GM19467 (cell line): ENCODE data around the gene ITGB2.
"Not testable (repeated sequence)": the region's sequence is repeated elsewhere in the genome, so short reads cannot be mapped to it uniquely, and the experiment has no call there.

Source experiments
- ATAC-seq: cut with Tn5 transposase; IDR thresholded peaks from one replicate; pipeline ENCODE4 v1.9.1; 2021; ENCODE audit warnings: mild to moderate bottlenecking, moderate library complexity; ENCODE audit not compliant: unreplicated experiment

Gene ITGB2

DNA sequence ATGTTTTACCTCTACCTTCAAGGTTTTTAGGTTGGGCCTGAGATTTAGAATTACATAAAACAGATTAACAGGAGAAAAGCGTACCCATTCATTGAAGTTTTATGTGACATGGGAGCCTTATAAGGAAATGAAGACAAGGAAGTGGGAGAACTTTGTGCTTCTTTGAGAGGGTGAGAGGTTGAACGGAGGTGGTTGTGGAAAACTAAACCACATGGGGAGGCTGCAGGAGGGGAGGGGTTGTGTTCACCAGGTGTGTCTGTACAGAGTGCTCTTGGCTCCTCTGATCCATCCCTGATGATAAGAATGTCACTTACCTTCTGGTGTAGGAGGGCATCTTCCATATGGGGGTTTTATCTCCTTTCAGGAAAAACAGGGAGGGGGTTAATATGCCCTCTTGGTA lies 21.9 kb upstream of the ITGB2 start:
- ATAC-seq: no peak

DNA sequence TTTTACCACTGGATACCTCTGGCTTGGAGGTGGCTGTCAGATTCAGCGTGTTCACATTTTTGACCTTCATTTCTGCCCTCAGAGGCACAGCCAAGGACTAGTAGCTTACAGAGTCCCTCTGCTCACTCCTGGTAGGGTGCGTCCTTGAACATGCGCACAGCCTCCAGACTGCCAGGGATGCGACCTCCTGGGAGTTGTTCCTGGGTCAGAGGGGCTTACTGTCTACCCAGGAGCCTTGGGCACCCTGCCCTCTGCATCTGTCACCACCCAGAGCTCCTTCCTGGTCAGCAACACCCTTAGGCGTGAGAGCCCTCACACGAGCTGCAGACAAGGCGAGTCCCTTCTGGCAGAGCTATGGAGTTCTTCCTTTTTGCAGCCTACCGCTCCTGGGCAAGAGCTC lies 20.9 kb upstream of the ITGB2 start:
- no peak for ATAC-seq

DNA sequence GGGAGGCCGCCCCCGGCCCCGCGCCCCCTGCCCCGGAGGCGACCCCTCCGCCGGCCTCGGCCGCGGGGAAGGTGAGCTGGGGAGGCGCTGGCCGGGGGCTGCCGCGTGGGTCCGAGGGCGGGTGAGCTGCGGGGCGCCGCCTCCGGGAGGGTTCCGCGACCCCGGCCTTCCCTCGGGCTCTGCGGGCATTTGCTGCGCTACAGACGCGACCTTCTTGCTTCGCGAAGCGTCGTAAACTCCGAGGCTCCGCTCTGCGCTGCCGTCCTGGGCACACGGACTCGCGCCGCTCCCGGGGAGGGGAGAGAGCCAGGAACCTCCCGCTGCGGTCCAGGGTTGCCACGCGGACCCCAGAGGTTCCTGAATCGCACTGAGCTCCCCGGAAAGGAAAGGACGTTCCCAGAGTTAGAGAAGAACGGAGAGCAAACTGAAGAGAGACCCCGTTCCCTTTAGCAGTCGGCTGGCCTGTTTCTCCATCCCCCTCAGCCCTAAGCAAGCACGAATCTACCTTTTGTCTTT lies 19.5 kb upstream of the ITGB2 start:
- ATAC-seq: peak; percentile 40

DNA sequence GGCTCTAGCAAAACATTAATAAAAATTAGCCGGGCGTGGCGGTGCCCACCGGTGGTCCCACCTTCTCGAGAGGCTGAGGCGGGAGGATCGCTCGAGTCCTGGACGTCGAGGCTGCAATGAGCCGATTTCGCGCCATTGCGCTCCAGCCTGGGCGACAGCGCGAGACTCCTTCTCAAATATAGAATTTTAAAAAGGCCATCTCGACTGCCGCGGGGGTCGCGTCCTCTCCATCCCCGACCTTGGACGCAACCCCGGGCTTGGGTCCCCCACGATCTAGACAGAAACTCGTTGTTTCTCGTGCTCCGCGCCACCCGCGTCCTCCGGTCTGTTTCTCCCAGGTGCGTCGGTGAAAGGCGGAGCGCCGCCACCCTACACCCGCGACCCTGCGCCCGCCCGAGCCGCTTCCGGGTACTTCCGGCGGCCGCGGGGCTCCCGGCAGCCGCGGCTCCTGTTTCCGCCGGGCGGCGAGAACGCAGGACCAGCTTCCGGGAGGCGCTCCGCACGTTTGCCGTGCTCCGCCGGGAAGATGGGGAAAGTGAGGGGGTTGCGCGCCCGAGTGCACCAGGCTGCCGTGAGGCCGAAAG lies 18.9 kb upstream of the ITGB2 start, which contains the start of gene SLX9:
Gene SLX9 (plus strand): TSS at position 498 of the 584 bp plus-strand sequence. CDS start 29 bp downstream, at position 527.
- ATAC-seq: peak; percentile 77

DNA sequence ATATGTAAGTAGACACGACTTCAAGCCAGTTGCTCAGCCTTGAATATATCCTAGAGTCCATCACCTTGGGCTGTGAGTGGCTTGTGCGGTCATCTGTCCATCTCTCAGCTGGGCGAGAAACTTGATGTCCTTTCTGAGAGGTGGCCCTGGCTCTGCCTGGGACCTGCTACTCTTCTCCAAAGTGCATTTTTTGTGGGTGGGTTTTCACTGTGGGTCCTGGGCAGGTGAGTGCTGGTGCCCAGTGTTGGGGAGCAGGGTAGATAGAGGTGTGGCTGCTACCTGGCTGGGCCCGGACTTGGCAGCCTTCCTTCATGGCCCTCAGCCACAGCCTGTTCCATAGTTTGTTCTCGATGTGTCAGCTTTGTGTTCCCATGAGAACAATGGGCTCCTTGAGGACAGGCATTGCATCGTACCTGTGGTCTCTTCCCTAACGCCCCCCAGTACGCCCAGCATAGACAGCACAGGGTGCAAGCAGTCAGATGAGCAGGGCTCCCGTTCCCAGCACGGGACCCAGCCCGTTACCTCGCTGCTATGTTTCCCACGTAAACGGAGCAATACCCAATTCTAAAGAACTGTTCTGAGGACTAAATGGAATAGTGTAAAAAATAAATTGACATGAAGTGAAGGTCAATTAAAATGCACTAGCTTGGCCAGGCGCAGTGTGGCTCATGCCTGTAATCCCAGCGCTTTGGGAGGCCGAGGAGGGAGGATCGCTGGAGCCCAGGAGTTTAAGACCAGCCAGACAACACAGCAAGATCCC lies 18.3 kb upstream of the ITGB2 start:
- no peak for ATAC-seq

DNA sequence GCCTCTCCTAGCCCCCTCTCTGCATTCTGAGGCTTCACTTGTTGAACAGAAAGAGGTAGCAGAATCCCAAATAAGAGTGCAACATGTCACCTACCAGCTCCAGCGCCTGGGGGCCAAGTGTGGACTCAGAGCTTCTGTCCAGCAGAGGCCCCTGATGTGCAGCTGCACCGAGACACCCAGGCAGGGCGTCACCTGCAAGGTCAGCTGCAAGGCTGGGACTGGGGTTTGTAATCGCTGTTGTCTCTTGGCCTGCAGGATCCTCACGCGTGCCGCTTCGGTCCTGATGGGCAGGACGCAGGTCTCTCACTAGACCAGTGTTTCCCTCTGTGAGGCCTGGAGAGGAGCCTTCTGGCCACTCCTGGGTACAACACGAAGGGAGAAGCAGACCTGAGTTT lies 14.8 kb upstream of the ITGB2 start:
- ATAC-seq: no peak

DNA sequence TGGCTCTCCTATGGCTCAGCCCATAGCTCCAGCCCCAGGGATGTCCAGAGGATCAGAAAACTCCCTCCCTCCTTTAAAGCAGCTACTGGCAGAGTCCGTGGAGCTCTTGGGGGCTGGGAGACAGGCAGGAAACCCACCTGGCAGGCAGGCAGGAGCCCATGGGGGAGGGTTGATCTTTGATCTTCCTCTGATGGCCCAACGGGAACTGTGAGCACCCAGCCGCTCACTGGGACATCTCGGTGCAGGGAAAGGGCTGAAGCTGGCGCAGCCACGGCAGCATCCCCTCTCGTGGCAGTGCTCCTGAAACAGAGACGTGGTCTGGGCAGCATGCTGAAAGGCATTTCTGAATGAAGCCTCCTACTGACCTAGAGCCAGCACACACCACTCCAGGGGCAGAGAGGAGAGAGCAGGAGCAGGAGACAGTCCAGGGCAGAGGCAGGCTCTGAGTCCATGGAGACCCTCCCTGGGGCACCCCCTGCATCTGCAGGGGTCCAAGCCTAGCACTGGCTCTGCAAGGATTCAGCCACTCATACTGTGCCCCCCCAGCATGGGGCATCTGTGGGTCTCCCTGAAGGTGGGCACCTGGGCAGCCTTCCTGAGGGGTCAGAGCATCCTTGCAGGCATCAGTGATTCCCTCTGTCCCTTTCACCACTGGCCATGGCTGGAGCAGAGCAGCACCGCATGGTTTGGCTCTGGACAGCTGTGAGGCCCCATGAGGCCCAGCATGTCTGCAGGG lies 14.3 kb upstream of the ITGB2 start:
- no peak for ATAC-seq

DNA sequence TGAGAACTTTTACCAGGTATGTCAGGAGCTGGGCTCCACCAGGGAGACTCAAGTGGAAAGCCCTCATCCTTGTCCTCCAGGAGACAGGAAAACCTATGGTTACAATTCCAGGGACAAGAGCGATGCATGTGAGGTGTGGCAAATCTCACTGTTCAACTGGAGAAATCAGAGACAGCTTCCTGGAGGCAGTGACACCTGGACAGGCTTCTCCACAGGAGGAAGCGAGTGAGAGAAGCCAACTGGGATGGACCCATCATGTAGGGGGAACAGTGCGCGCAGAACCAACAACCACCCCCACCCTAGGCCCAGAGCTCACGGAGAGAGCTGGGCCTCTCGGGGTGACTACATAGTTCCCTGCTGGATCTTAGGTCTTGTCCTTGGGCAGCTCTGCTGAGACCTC lies 13.6 kb upstream of the ITGB2 start:
- no peak for ATAC-seq

DNA sequence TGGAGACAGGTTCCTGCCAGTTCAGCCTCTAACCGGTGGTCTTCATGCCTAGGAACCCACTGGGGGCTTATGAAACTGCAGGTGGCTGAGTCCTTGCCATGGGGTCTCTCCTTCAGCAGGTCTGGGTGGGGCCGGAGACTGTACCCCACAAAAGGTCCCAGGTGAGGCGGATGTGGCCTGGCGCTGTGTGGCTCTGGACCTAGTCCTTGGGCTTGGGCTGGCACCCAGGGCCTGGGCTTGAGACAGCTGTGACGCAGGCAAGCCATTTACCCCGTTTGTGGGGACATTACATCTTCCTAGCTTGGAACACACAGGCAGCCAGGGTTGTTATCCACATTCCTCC lies 13.2 kb upstream of the ITGB2 start:
- ATAC-seq: no peak

DNA sequence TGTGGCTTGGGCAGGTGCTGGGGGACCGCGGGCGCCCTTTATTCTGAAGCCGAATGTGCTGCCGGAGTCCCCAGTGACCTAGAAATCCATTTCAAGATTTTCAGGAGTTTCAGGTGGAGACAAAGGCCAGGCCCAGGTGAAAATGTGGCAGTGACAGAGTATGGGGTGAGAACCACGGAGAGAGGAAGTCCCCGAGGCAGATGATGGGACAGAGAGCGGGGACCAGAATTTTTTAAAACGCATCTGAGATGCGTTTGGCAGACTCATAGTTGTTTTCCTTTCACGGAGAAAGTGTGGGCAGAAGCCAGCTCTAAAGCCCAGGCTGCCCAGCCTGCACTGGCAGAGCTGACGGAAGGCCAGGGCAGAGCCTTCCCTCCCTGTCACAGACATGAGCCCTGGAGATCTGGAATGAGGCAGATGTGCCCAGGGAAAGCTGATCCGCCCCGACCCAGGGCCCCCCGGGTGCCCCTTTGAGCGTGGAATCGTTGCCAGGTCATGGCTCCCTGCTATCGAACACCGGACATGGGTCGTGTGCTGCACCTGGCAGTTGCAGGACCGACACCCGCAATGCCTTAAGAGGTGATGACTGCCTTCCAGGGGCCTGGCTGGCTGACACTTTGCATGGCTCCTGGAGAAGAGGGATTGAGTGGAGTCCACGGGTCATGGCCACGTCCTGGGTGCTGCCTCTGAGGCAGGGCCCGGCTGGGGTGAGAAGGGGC lies 12.7 kb upstream of the ITGB2 start:
- ATAC-seq: no peak

DNA sequence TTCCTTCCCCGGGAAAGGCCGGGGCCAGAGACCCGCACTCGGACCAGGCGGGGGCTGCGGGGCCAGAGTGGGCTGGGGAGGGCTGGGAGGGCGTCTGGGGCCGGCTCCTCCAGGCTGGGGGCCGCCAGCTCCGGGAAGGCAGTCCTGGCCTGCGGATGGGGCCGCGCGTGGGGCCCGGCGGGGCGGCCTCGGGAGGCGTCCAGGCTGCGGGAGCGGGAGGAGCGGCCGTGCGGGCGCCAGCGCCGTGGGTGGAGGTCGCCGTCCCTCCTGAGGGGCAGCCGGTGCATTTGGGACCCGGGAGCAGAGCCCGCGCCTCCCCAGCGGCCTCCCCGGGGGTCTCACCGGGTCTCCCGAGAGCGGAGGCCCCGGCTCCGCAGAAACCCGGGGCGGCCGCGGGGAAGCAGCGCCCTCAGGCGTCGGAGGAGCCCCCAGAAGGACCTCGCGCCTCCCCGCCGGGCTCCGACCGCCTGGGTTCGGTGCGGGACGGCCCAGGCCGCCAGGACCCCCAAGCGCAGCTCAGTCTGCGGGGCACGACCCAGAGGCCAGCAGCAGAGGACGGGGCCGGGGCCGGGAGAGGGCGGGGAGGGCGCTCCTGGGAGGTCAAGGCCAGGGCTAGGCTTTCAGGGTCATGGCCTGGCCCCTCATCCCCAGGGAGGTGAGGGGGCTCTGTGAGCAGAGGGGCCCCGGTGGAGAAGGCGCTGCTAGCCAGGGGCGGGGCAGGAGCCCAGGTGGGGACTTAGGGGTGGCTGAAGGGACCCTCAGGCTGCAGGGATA lies 11.9 kb upstream of the ITGB2 start:
- ATAC-seq: no peak

DNA sequence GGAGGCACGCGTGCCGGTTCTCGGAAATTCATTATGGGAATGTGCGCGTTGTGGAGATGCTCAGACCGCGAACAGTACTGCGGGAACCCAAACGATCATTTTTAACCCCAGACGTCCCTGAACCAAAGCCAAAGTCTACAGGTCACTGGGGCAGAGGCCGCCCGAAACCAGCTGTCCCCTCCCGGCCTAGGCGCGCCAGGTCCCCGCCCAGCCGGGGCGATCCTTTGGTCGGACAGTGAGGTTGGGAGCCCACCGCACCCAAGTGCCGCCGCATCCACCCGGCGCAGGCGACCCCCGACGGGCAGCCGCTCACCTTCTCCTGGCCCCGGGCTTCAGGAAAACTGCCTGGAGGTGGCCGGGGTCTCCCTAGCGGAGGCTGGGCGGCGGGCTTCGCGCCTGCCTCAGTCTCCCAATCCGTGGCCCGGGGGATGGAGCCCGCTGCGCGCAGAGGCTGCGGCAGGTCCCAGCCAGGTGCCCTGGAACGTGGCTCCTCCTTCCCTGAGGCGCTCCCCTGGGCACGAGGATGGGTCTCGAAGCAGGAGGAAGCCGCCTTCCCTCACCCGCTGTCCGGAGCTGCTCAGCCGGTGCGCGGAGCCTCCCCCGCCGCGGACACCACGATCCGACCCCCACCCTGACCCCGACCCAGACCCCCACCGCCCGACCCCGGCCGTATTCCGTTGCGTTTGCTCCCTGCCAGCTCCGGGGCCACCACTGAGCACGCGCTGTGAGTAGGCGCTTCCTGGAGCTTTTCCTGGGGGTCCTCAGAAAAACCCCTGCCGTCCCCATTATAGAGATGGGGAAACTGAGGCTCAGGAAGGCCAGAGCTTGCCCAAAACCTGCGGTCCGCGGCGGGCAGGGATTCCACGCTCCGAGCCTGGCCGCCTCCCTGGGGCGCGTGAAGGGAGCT lies 11.1 kb upstream of the ITGB2 start:
- no peak for ATAC-seq

DNA sequence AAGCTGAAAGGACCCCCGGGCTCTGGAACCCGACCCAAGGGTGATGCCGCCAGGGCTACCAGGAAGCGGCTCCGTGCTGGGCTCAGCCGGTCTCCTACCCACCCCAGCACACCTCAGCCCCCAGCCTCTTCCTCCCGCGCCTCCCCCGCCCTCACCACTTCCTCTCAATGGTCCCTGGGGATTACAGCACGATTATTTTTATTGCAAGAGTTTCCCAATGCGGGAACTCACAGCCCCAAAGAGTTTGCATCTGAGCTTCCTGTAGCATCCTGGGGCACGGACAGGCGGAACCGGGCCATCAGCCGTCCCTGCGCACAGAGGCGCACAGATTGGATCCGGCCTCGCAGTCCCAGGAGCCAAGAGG lies 10.4 kb upstream of the ITGB2 start:
- ATAC-seq: no peak

DNA sequence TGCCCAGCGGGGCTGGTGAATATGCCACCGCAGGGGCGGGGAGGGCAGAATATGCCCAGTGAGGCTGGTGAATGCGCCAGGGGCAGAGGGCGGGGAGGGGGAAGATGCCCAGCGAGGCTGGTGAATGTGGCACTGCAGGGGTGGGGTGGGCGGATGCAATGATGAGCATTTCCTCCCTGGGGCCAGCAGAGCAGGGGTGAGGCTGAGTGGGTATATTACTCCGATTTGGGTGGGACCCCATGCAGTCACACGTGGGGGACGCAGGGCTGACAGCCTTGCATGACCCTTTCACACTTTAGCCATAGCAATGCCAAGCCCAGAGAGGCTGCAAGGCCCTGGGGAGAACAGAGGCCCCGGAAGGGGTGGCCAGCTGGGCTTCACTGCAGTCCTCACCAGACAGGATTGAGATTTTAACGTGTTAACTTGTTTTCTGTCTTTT lies 9.9 kb upstream of the ITGB2 start:
- no peak for ATAC-seq

DNA sequence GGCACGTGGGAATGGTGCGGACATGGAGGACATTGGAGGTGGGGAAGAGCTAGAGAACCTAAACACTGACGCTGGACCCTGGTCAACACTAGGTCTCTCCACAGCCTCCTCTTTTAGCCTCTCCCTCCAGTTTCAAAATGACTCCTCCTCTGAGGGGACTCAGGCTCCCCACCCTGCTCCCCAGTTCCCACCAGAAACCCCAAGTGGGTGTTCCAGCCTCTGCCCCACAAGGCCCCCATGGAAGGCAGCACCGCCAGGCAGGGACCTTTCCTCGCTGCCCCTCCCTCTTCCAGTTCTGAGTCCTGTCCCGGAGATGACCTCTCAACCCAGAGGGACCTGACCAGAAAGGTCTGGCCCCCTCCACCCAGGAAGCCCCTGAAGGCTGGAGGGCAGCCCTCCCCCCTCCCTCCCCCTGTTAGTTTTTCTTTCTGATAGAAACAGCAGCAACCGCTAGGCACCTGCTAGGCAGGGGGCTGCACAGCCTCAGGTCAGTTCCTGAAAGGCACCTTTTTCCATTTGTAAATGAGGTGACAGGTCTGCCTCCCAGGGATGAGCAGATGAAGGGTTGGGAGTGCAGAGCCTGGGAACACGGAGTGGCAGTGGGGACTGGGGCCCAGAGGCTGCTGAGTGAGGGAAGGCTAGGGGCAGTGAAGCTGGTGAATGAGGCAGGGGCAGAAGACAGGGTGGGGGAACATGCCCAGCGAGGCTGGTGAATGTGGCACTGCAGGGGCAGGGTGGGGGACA lies 9.3 kb upstream of the ITGB2 start:
- ATAC-seq: no peak

DNA sequence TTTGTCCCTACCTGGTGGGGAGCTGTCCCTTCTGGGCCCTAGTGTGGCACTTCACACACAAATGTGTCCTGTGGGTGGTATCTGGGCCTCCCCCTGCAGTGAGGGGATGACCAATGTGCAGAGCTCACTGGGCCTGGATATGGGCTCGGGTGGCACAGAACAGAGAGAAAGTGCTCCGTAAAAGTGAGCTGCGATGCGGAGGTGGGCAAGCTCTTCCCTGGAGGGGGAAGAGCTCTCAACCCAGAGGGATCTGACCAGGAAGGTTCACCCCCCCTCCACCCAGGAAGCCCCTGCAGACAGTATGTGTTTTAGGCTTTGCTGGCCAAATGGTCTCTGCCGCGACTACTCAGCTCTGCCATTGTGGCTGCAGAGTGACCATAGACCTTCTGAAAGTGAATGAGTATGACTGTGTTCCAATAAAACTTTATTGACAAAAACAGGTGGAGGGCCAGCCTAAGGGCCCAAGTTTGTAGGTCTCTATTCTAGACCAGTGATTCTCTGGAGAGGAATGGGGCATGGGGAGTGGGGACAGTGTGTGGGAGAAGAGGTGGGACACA lies 8.6 kb upstream of the ITGB2 start:
- no peak for ATAC-seq

DNA sequence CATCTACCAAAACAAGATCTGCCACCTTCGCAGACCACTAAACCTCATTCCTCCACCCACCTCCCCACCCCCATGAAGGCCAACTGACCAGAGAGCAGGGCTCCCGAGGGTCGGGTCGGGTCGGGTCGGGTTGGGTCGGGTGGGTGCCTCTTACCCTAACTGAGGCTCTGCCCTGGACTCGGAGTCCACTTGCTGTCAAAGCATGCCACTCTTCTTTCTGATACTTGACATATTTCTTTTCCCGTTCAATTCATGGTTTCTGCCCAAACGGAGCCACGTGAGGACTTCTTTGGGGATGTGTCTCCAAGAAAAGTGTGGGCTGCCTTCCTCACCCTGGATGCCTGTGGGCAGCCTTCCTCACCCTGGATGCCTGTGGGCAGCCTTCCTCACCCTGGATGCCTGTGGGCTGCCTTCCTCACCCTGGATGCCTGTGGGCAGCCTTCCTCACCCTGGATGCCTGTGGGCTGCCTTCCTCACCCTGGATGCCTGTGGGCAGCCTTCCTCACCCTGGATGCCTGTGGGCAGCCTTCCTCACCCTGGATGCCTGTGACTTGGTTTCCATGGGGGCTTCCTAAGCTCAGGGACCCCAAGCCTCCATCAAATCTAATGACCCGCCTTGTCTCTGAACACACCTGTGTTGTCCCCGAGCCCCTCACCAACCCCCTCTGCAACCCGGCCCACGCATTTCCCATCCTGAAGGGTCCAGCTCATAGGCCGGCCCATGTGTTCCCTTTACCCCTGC lies 8.0 kb upstream of the ITGB2 start:
- ATAC-seq: not testable (repeated sequence)
